Measurements from ENCODE around the gene CILP2.
A peak's percentile ranks its signal among the peaks of the same experiment; 100 is the strongest.

Gene CILP2

GRCh38 chr19:19506592-19506991 is 31.5 kb upstream of the CILP2 start:
- DNase-seq, result no peak

GRCh38 chr19:19507354-19507753 is 30.7 kb upstream of the CILP2 start:
- DNase-seq, result no peak

GRCh38 chr19:19508217-19508616 is 29.8 kb upstream of the CILP2 start:
- no peak for DNase-seq

GRCh38 chr19:19510432-19510831 is 27.6 kb upstream of the CILP2 start:
- DNase-seq, result no peak

- no peak for DNase-seq
These were observed 24.4 kb upstream of the CILP2 start for GRCh38 chr19:19513682-19514081.

GRCh38 chr19:19514215-19514657 is 23.8 kb upstream of the CILP2 start:
- DNase-seq, result no peak

- no peak for DNase-seq
These were observed 23.0 kb upstream of the CILP2 start, which contains the start of gene TSSK6 for GRCh38 chr19:19514881-19515641. Gene TSSK6 (minus strand): TSS chr19:19515548. CDS start chr19:19515427, 121 bp downstream.

GRCh38 chr19:19515642-19516519 is 22.2 kb upstream of the CILP2 start, which contains the start of gene NDUFA13:
Gene NDUFA13 (plus strand): TSS chr19:19516225. CDS start chr19:19516239, 14 bp downstream.
- peak; percentile 82 to 85 for DNase-seq

- no peak for DNase-seq
These were observed 20.8 kb upstream of the CILP2 start for GRCh38 chr19:19517235-19517619.

- DNase-seq, result no peak
These were observed 17.1 kb upstream of the CILP2 start for GRCh38 chr19:19520989-19521388.

- no peak for DNase-seq
These were observed 14.9 kb upstream of the CILP2 start for GRCh38 chr19:19523177-19523576.

- DNase-seq, result no peak
These were observed 14.0 kb upstream of the CILP2 start for GRCh38 chr19:19524053-19524452.

- no peak for DNase-seq
These were observed 12.3 kb upstream of the CILP2 start for GRCh38 chr19:19525611-19526380.

- no peak for DNase-seq
These were observed 11.3 kb upstream of the CILP2 start for GRCh38 chr19:19526581-19527370.

GRCh38 chr19:19527371-19527656 is 10.8 kb upstream of the CILP2 start:
- no peak for DNase-seq

GRCh38 chr19:19527674-19528625 is 10.1 kb upstream of the CILP2 start:
- no peak for DNase-seq

- DNase-seq, result no peak
These were observed 9.2 kb upstream of the CILP2 start, which contains the start of gene YJEFN3 for GRCh38 chr19:19528721-19529490. Gene YJEFN3 (plus strand): TSS chr19:19528911. CDS start chr19:19528933, 22 bp downstream.

GRCh38 chr19:19529783-19530422 is 8.2 kb upstream of the CILP2 start:
- DNase-seq, result no peak

- DNase-seq, result no peak
These were observed 7.7 kb upstream of the CILP2 start for GRCh38 chr19:19530423-19530804.

GRCh38 chr19:19530889-19531288 is 7.2 kb upstream of the CILP2 start:
- DNase-seq, result no peak

Data from SW 1271 (cell line).